NCI-H1436 treated with DMSO at 0.1 percent for 48 hours (cell line): ENCODE results near the gene PCED1B.
"Not testable (repeated sequence)": the region's sequence is repeated elsewhere in the genome, so short reads cannot be mapped to it uniquely, and the experiment has no call there.

Experiments used
- DNase-seq: peaks from one replicate; lab custom pipeline; 2025; lab: John Stamatoyannopoulos, UW

The PCED1B gene

DNA sequence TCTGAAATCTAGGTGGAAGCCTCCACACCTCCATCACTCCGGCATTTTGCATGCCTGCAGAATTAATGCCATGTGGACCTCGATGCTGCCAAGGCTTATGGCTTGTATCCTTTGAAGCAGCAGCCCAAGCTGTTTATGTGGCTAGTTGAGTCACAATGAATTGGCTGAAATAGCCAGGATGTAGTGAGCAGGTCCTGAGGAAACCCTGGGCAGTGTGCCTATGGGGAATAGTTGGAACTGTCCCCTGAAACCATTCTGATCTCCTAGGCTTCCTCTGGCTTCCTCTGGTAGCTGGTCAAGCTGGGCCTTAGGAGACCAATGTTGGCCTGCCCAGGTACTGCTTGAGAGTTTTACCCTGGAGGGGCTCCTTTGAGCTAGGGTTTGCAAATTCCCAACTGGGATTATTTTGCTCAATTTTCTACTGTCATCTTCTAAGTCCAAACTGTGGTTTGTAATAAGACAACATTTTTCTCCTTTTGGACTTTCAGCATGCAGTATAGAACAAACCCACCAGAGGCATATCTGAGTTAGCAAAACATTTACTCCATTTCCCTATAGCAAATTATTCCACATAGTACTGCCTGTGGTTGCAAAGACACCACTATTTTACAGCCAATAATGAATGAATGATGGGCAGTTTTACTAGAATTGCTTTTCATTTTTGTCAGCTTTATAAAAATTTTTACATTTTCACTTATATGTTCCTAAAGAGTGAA is 85.5 kb downstream of the PCED1B start:
- DNase-seq: no peak

DNA sequence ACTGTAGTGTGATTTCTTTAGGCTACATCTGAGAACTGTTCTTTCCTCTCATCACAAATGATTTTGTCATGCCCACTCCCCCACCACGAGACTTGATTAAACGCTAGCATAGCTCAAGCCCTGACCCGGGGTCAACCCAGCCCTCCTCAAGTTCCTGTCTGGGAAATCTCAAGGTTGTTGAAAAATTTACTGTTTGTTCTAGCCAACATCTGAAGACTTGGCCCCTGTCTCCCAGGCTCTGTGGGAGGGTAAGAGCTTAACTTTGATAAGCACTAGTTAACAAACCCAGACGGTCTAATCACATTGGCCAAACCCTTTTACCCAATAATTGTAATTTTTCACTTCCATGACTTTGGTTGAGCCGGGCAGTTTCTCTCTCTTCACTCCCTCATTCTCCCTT is 86.5 kb downstream of the PCED1B start:
- DNase-seq: no peak

DNA sequence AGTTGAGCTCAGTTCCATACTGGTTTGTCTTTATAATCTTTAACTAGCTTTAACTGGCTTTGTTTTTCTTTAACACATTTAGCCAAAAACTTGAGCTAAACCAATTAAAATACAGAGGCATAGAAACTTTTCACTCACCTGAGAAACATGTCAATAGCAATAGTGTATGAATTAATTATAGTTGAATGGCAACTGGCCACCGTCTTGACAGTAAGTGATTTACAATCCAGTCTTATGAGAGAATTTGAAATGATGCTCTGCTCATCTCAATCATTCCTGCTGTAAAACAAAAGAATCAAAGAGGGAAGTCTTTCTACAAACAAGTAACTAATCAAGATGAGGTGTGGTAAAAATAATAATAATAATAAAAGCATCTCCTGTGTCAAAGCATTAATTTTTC is 86.9 kb downstream of the PCED1B start:
- DNase-seq: no peak

DNA sequence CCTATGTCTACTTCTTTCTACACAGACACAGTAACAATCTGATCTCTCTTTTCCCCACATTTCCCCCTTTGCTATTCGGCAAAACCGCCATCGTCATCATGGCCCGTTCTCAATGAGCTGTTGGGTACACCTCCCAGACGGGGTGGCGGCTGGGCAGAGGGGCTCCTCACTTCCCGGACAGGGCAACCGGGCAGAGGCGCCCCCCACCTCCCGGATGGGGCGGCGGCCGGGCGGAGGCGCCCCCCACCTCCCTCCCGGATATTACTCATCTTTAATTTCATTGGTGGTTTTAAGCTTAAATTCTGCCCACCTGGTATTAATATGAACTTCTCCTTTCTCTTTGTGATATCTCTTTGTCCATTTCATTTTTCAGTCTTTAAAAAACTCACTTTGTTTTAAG is 90.9 kb downstream of the PCED1B start:
- not testable (repeated sequence) for DNase-seq

DNA sequence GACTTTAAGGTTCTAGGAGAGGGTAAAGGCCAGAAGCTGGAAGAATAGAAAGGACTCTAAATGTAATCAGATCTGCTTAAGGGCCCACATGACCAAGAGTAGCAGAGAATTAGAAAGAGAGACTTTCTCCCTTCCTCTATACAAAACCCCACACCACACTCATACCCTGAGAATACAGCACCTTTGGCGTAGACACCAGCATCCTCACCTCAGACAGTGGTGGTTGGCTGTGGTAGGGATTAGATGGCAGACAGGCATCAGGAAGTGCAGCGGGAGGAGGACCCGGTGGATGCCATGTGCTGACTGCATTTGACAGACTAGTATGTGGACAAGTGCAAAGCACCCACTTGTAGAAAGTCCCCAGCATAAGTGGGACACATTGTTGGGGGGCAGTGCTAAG is 98.6 kb downstream of the PCED1B start:
- no peak for DNase-seq

DNA sequence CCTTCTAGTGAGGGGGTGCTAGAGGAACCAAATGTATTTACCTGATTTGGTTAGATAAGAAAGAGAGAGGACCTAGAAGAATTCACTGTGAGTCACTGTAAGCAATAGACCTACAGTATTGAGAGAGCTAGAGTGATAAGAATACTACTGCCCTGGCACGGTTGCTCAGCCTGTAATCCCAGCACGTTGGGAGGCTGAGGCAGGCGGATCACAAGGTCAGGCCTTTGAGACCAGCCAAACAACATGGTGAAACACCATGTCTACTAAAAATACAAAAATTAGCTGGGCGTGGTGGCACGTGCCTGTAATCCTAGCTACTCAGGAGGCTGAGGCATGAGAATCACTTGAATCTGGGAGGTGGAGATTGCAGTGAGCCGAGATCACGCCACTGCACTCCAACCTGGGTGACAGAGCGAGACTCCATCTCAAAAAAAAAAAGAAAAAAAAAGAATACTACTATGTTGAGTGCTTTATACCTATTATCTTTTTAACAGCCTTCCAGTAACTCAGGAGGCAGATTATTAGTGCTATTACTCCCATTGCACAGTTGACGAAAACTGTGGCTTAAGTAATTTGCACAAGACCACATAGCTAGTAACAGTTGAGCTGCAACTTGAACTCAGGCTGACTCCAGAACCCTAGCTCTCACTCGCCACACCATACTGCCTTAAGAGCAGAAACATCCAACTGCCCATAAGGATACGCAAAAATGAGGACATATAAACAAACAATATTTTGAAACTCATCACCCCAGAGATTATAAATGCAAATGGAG is 102.9 kb downstream of the PCED1B start:
- not testable (repeated sequence) for DNase-seq

DNA sequence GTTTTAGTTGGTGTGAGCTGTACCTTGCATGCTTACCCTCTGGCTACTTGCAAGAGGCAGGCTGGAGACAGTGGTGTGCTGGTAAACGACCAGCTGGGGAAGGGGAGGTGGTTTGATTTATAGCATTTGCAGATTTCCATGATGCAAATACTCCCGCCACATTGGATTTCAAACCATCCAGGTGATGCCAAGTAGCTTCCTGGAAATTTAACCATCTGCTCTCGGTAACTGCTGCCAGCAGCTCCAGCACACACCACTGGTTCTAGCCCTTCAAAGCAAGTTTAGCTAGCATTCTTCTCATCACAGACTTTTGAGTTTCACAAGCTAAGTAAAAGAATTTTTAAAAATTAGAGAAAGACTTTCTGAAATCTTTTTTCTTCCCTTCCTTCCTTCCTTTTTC is 104.8 kb downstream of the PCED1B start:
- DNase-seq: no peak

DNA sequence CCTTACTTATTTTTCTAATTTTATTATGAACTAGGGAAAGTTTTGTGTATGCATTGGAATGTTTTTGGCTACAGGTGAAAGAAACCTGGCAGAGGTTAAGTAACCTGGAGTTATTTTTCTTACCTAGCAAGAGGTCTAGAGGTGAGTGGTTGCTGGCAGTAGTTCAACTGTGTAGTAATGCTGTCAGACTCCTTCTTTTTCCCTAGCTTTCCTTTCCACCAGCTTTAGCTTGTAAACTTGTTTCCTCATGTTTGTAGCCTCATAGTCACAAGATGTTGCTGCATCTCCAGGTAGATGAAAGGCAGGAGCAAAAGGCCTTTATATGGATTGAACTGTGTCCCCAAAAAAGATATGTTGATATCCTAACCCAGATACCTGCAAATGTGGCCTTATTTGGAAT is 105.4 kb downstream of the PCED1B start:
- DNase-seq: no peak

DNA sequence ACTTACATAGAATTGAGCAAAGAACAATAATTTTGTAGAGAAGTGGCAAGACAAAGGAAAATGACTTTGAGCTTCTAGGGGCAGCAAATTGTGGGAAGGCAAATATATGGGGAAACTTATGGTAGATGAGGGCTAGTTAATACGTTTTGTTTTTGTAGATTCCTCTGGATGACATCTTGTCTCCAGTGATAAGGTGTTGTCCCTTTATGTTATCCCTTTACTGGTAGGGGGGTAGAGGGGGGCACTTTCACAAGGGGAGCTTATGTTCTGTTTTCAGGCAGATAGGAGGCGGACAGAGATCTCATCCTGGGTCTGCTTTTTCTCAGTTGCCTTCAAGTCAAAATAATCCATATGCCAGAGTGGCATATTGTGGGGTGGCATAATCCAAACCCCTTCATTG is 106.8 kb downstream of the PCED1B start:
- no peak for DNase-seq

DNA sequence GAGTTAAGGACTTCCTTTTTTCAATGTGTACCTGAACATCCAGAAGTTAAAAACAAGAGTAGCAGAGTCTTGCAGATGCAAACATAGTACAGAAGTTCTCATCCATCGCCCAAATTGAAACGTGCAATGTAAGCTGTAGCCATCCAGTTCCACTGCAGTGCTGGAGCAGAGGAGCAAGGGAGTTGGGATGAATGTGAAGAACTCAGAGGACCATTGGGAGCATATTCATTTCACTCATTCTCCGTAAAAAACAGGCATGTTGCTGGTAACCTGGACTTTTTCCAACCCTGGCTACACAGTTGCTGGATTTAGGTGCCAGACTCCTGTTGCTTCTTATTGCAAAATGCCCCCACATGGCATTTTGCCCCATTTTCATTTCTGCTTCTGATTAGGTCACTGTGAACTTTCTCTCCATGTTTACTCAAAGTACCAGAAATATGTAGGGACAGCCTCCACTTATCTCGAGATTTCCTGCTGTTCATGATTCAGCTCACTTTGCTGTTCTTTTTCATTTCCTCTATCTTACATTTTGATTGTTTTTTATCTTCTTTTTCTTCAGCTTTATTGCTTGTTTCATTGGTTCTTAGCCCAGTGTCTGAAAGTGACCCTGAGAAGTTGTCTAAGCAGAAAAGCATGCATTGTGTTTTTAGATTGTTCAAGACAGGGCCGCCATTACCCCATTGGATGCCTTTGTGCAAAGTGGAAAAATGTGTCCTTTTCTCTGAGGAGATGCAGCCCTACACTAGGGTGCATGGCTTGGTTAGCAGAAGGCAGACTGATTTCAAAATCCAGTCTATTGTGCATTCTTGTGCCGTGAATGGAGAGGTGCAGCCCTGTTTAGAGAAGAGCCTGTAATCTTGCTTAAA is 109.4 kb downstream of the PCED1B start:
- no peak for DNase-seq

DNA sequence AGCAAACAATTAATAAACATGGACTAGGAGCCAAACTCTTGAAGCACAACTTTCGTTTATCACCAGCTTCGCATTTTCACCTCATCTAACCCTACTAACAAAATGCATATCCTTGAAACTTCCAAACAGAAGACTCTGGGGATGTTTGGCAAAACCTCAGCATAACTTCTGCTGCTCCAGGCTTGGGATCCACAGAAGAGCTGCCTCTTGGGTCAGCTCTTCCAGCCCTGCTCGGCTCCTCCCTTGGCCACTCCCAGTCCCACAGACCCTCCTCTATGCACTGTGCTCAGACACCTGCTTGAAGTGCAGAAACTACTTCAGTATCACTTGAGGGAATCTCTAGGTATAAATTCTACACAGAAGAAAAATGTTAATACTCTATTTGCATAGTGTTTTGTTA is 110.3 kb downstream of the PCED1B start:
- DNase-seq: no peak

DNA sequence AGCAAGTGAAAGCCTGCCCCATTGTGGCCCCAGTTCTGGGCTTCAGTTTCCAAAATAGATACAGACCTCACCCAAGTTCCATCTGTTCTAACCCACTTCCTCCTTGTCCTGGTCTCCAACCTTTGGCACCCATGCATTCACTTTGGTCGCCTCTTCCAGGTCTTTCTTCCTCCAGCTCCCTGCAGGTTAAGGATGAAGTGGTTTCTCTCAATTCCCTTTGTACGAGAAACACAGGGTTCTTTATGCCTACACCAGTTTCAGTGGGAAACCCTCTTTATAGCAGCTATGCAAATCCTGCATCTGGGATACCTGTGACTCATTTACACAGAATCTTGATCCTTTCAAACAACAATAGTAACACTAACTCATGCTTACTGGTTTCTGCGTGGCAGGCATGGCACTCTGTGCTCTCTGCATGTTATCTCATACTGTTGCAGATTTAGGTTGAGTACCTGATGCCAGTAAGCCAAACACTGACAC is 110.9 kb downstream of the PCED1B start:
- DNase-seq: no peak

DNA sequence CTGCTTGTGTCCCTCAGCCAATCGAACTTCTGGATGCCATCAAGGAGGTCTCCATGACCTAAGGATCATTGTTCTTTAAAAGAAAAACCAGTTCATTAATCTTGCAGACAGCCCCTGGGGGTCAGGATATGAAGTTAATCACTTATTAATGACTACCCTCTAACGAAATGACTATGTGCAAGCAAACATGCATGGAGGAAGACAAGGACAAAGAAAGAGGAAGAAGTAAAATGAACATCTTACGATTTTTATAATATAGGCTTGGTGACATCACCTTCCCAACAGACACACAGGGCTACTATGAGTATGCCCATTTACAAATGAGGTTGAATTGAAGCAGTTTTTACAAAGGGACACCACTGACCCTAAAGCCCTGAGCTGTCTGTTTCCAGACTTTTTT is 111.5 kb downstream of the PCED1B start:
- DNase-seq: no peak

DNA sequence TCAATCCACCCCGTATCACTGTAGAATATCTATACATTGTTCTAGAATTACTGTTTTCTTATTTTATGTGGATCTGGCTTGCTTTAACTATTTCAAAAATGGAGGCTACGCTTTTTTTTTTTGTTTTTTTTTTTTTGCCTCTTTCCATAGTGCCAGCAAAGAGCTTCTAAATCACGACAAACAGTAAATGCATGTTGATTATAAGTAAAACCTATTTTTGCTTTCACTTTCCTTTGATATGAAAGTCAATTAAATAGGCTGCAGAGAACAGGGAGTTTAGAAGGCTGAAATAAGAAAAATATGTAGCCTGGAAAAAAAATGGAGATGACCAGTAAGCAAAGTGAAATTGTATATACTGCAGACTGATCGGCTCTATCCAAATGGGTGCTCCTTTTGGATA is 112.6 kb downstream of the PCED1B start:
- no peak for DNase-seq

DNA sequence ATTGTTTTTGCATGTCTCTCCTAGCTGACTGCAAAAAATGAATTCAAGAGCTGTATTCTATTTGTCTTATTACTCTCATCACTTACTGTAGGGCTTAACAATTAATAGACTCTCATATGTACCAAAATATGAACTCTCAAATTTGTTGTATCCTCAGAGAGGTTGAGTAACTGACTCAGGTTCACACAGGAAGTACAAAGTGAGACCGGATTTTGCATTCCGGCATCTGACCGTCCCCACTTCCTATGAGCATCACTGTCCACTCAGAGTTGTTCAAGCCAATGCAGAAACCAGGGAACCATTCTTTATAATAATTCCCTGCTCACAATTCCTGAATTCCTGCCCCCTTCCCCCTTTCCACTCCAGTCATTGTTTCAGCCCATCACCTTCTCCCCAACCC is 113.6 kb downstream of the PCED1B start:
- DNase-seq: no peak

DNA sequence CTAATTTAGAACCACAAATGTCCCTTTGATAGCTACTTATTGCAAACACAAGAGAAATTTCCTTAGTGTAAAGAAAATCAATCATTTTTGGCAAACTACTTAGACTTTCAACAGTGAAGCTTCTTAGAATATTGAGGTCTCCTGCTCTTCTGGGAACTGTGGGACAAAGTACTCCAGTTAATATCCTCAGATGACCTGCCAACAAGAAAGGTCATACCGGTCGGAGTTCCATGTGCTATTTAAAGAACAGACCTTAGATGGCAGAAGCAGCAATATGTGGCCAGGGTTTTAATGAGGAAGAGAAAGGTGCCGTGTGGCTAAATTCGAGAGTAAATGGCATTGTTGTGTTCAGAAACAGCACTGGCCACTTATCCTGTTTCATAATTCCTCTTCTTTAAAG is 115.1 kb downstream of the PCED1B start:
- DNase-seq: no peak

DNA sequence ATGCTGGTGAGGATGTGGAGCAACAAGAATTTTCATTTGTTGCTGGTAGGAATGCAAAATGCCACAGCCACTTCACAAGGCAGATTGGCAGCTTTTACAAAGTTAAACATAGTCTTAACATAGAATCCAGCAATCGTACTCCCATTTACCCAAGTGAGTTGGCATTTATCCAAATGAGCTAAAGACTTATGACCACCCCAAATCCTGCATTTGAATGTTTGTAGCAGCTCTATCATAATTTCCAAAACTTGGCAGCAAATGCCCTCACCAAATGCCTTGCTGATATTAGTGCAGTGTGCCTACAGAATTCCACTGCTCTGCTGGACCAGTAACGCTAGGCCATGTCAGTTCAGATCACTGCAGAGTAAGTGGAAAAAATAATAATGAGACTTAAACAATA is 121.0 kb downstream of the PCED1B start:
- no peak for DNase-seq

DNA sequence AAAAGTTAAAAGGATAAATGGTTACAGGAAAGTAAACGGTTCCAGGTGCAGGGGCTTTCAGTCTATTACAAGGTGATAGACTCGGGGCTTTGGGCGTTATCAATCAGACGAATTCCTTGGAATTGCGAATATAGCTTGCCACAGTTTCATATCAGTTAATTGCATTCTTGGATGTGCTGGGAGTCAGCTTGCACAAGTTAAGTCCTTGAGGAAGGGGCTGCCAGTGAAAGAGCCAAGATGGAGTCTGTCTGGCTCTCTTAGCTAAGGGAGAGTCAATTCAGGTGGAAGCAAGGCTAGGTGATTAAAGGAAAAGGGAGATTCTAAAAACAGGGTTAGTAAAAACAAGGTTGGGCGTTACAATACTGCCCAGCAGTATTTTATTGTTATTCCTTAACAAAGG is 121.8 kb downstream of the PCED1B start:
- not testable (repeated sequence) for DNase-seq

DNA sequence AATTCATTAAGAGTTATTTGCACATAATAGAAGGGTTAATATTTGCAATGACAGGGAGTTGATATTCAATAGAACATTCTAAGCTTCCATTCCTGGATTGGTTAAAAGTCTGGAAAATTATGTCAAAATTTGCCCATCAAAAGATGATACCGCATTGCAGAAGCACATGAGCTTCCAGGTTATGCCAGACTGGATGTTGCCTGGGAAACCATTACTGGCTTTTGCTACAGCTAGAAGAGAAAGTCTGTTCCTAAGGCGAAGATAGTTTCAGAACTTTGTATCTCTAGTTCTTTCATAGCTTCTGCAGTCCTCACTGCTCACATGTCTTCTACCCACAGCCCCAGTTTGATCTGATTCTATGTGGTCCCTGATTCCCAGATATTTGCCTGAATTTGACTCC is 122.8 kb downstream of the PCED1B start:
- no peak for DNase-seq

DNA sequence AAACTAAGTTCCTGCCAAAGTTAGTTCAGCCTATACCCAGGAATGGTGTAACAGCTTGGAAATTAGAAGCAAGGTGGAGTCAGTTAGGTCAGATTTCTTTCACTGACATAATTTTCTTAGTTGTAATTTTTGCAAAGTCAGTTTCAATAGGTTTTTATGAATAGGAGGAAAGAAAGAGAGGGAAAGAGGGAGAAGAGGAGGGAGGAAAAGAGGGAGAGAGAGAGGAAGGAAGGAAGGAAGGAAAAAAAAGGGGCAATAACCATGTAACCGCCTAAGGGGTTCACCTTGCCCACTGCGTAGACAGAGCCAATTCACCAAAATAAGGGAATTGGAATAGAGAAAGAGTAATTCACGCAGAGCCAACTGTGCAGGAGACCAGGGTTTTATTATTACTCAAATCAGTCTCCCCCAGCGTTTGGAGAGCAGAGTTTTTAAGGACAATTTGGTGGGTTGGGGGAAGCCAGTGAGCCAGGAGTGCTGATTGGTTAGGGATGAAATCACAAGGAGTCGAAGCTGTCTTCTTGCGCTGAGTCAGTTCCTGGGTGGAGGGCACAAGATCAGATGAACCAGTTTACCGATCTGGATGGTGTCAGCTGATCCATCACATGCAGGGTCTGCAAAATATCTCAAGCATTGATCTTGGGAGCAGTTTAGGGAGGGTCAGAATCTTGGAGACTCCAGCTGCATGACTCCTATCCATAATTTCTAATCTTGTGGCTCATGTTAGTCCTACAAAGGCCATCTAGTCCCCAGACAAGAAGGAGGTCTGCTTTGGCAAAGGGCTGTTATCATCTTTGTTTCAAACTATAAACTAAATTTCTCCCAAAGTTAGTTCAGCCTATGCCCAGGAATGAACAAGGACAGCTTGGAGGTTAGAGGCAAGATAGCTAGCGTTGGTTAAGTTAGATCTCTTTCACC is 126.4 kb downstream of the PCED1B start:
- no peak for DNase-seq
